ENCODE measurements around the gene LBHD2.
A peak's percentile ranks its signal among the peaks of the same experiment; 100 is the strongest.

Gene LBHD2

DNA sequence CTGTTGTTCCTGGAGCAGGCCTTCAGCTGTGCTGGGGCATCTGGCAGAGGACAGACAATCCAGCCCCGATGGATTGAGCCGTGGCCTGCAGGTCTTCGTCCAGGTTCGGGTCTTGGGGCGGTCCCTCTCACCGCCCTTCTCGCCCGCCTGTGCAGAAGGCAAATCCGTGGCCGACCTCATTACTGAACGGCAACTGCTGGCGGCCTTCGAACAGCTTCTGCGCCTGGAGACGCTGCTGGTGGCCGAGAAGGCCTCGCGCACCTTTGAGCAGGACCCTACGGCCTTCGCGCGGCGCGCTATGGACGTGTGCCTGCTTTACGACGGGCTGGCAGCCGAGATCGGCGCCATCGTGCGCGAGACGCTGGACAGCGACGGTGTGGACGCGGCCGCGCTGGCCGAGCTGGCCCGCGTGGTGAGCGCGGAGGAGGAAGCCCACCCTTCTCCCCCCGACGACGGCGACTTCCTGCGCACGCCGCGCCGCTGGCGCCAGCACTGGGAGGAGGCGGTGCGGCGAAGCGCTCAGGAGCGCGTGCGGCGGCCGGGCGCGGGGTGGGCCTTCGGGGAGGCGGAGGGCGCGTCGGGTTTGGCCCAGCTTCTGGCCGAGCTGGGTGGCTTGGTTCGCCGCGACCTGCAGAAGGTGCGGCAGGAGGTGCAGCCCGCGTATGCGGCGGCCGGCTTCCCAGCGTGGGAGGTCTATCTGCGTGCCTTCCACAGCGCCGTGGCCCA, 18.1 kb downstream of the LBHD2 start:
- TF ChIP-seq CTCF (IDR thresholded peaks at IDR 0.05; ENCODE audit: low read length, missing control alignments), result no peak
- no peak overlapping the region for H3K4me3 ChIP-seq (replicated peaks; ENCODE audit: low read depth, low read length)

GRCh38 chr14:103102689-103103260, 18.8 kb downstream of the LBHD2 start:
- H3K4me3 ChIP-seq (replicated peaks; ENCODE audit: low read depth, low read length), result no peak overlapping the region
- DNase-seq (ENCODE audit: low read depth), result no peak
- TF ChIP-seq CTCF (IDR thresholded peaks at IDR 0.05; ENCODE audit: low read length, missing control alignments), result no peak

More for the DNA sequence above, 18.1 kb downstream of the LBHD2 start:
- DNase-seq (ENCODE audit: low read depth), result no peak

GRCh38 chr14:103103461-103104388, 19.7 kb downstream of the LBHD2 start:
- TF ChIP-seq CTCF (IDR thresholded peaks at IDR 0.05; ENCODE audit: low read length, missing control alignments), result peak; percentile 16
- no peak overlapping the region for H3K4me3 ChIP-seq (replicated peaks; ENCODE audit: low read depth, low read length)
- DNase-seq (ENCODE audit: low read depth), result peak; percentile 50

DNA sequence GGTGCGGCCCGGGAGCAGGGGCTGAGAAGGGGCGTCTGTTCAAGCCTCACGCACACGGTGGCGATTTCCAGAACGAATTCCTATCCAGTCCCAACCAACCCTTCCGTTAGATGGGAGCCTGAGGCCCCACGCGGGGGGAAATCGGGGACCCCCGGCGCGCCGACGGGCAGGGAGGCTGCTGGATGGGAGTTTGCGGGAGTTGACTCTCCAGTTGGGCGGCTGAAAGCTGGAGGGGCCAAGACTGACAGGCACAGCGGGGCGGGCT, 20.3 kb downstream of the LBHD2 start:
- DNase-seq (ENCODE audit: low read depth), result no peak
- H3K4me3 ChIP-seq (replicated peaks; ENCODE audit: low read depth, low read length), result no peak overlapping the region
- no peak for TF ChIP-seq CTCF (IDR thresholded peaks at IDR 0.05; ENCODE audit: low read length, missing control alignments)

- no peak overlapping the region for H3K4me3 ChIP-seq (replicated peaks; ENCODE audit: low read depth, low read length)
- peak; percentile 52 for DNase-seq (ENCODE audit: low read depth)
- peak; percentile 83 for TF ChIP-seq CTCF (IDR thresholded peaks at IDR 0.05; ENCODE audit: low read length, missing control alignments)
Observed at GRCh38 chr14:103104654-103105452, 20.8 kb downstream of the LBHD2 start.

GRCh38 chr14:103105580-103106150, 21.7 kb downstream of the LBHD2 start:
- H3K4me3 ChIP-seq (replicated peaks; ENCODE audit: low read depth, low read length), result no peak overlapping the region
- TF ChIP-seq CTCF (IDR thresholded peaks at IDR 0.05; ENCODE audit: low read length, missing control alignments), result no peak
- DNase-seq (ENCODE audit: low read depth), result no peak

Measured in fibroblast of pulmonary artery (primary cell).